Measurements from ENCODE around the gene CAMK1D. TPM values are rescaled to one million over a fixed set of nuclear protein-coding genes. Genes with fewer than 3 reads are reported as not detected.
"Not testable (repeated sequence)": the region's sequence is repeated elsewhere in the genome, so short reads cannot be mapped to it uniquely, and the experiment has no call there.

The CAMK1D gene
- total RNA-seq, 2 experiments from 2014 or later, result 11.9 to 15.4 TPM

- Mint-ChIP-seq H3K36me3 (no peaks in the 10 kb centered on the region), H3K4me3 (no peak overlapping the region), H3K4me1 (peaks cover 1% of the 10 kb centered on the region), H3K27me3 (peaks cover 16% of the 10 kb centered on the region), H3K27ac (no peak overlapping the region), H3K9me3 (no peaks in the 10 kb centered on the region)
- DNase-seq, result no peak
Observed at GRCh38 chr10:12844811-12845483, 495.6 kb downstream of the CAMK1D start.

- H3K4me3 Mint-ChIP-seq, result no peak overlapping the region
- no peaks in the 10 kb centered on the region for H3K36me3 Mint-ChIP-seq
- H3K4me1 Mint-ChIP-seq, result peaks cover 1% of the 10 kb centered on the region
- DNase-seq, result no peak
- H3K27me3 Mint-ChIP-seq, result peaks cover 16% of the 10 kb centered on the region
- no peak overlapping the region for H3K27ac Mint-ChIP-seq
- no peaks in the 10 kb centered on the region for H3K9me3 Mint-ChIP-seq
Observed at GRCh38 chr10:12846718-12847117, 497.4 kb downstream of the CAMK1D start.

GRCh38 chr10:12847361-12847975 lies 498.1 kb downstream of the CAMK1D start:
- DNase-seq, result peak; percentile 5

GRCh38 chr10:12848439-12849173 lies 499.3 kb downstream of the CAMK1D start:
- Mint-ChIP-seq H3K27ac (no peak overlapping the region), H3K36me3 (no peaks in the 10 kb centered on the region), H3K9me3 (no peaks in the 10 kb centered on the region), H3K27me3 (peaks cover 16% of the 10 kb centered on the region), H3K4me1 (peaks cover 1% of the 10 kb centered on the region), H3K4me3 (no peak overlapping the region)
- DNase-seq, result no peak

More at GRCh38 chr10:12847361-12847975, 498.1 kb downstream of the CAMK1D start:
- no peaks in the 10 kb centered on the region for H3K9me3 Mint-ChIP-seq
- no peaks in the 10 kb centered on the region for H3K36me3 Mint-ChIP-seq
- peaks cover 1% of the 10 kb centered on the region for H3K4me1 Mint-ChIP-seq
- peaks cover 16% of the 10 kb centered on the region for H3K27me3 Mint-ChIP-seq
- H3K27ac Mint-ChIP-seq, result no peak overlapping the region
- no peak overlapping the region for H3K4me3 Mint-ChIP-seq

GRCh38 chr10:12849319-12850181 lies 500.2 kb downstream of the CAMK1D start:
- no peak for DNase-seq
- Mint-ChIP-seq H3K9me3 (no peaks in the 10 kb centered on the region), H3K4me3 (no peak overlapping the region), H3K36me3 (no peaks in the 10 kb centered on the region), H3K4me1 (peaks cover 1% of the 10 kb centered on the region), H3K27ac (no peak overlapping the region), H3K27me3 (peaks cover 19% of the 10 kb centered on the region)

- peaks cover 1% of the 10 kb centered on the region for H3K4me1 Mint-ChIP-seq
- no peak overlapping the region for H3K27ac Mint-ChIP-seq
- no peak for DNase-seq
- peaks cover 3% of the 10 kb centered on the region for H3K9me3 Mint-ChIP-seq
- peaks cover 19% of the 10 kb centered on the region for H3K27me3 Mint-ChIP-seq
- no peaks in the 10 kb centered on the region for H3K36me3 Mint-ChIP-seq
- no peak overlapping the region for H3K4me3 Mint-ChIP-seq
Observed at GRCh38 chr10:12852687-12853086, 503.3 kb downstream of the CAMK1D start.

GRCh38 chr10:12854988-12855387 lies 505.6 kb downstream of the CAMK1D start:
- peaks cover 18% of the 10 kb centered on the region for H3K27me3 Mint-ChIP-seq
- no peak for DNase-seq
- H3K9me3 Mint-ChIP-seq, result peaks cover 4% of the 10 kb centered on the region
- H3K36me3 Mint-ChIP-seq, result no peaks in the 10 kb centered on the region
- no peaks in the 10 kb centered on the region for H3K4me1 Mint-ChIP-seq
- H3K27ac Mint-ChIP-seq, result no peak overlapping the region
- no peak overlapping the region for H3K4me3 Mint-ChIP-seq

GRCh38 chr10:12862459-12862858 lies 513.1 kb downstream of the CAMK1D start:
- no peaks in the 10 kb centered on the region for H3K4me1 Mint-ChIP-seq
- H3K4me3 Mint-ChIP-seq, result no peak overlapping the region
- peaks cover 4% of the 10 kb centered on the region for H3K9me3 Mint-ChIP-seq
- peaks cover 10% of the 10 kb centered on the region for H3K27me3 Mint-ChIP-seq
- no peak for DNase-seq
- no peaks in the 10 kb centered on the region for H3K36me3 Mint-ChIP-seq
- H3K27ac Mint-ChIP-seq, result no peak overlapping the region

GRCh38 chr10:12865515-12865914 lies 516.2 kb downstream of the CAMK1D start:
- H3K4me3 Mint-ChIP-seq, H3K9me3 Mint-ChIP-seq, DNase-seq, H3K27ac Mint-ChIP-seq, H3K4me1 Mint-ChIP-seq, H3K36me3 Mint-ChIP-seq, H3K27me3 Mint-ChIP-seq: not testable (repeated sequence)

GRCh38 chr10:12868229-12868628 lies 518.9 kb downstream of the CAMK1D start:
- Mint-ChIP-seq H3K27ac (no peak overlapping the region), H3K9me3 (no peaks in the 10 kb centered on the region), H3K27me3 (peaks cover 4% of the 10 kb centered on the region), H3K36me3 (no peaks in the 10 kb centered on the region), H3K4me1 (no peaks in the 10 kb centered on the region), H3K4me3 (no peak overlapping the region)
- no peak for DNase-seq

- no peaks in the 10 kb centered on the region for H3K4me1 Mint-ChIP-seq
- H3K36me3 Mint-ChIP-seq, result no peaks in the 10 kb centered on the region
- no peak overlapping the region for H3K4me3 Mint-ChIP-seq
- peaks cover 4% of the 10 kb centered on the region for H3K27me3 Mint-ChIP-seq
- no peaks in the 10 kb centered on the region for H3K9me3 Mint-ChIP-seq
- DNase-seq, result no peak
- H3K27ac Mint-ChIP-seq, result no peak overlapping the region
Observed at GRCh38 chr10:12869427-12869826, 520.1 kb downstream of the CAMK1D start.

GRCh38 chr10:12872577-12872976 lies 523.2 kb downstream of the CAMK1D start:
- H3K4me3 Mint-ChIP-seq, result no peak overlapping the region
- no peak for DNase-seq
- H3K27me3 Mint-ChIP-seq, result peaks cover 4% of the 10 kb centered on the region
- no peak overlapping the region for H3K27ac Mint-ChIP-seq
- no peaks in the 10 kb centered on the region for H3K9me3 Mint-ChIP-seq
- no peaks in the 10 kb centered on the region for H3K36me3 Mint-ChIP-seq
- H3K4me1 Mint-ChIP-seq, result no peaks in the 10 kb centered on the region

- Mint-ChIP-seq H3K4me1 (no peaks in the 10 kb centered on the region), H3K36me3 (no peaks in the 10 kb centered on the region), H3K27me3 (peaks cover 4% of the 10 kb centered on the region), H3K4me3 (no peak overlapping the region), H3K27ac (no peak overlapping the region), H3K9me3 (no peaks in the 10 kb centered on the region)
- no peak for DNase-seq
Observed at GRCh38 chr10:12873172-12873571, 523.8 kb downstream of the CAMK1D start.

GRCh38 chr10:12874501-12874900 lies 525.2 kb downstream of the CAMK1D start:
- H3K4me3 Mint-ChIP-seq, result no peak overlapping the region
- peaks cover 2% of the 10 kb centered on the region for H3K36me3 Mint-ChIP-seq
- peaks cover 8% of the 10 kb centered on the region for H3K27me3 Mint-ChIP-seq
- no peak for DNase-seq
- H3K9me3 Mint-ChIP-seq, result no peaks in the 10 kb centered on the region
- H3K27ac Mint-ChIP-seq, result no peak overlapping the region
- H3K4me1 Mint-ChIP-seq, result no peaks in the 10 kb centered on the region

GRCh38 chr10:12875100-12875499 lies 525.8 kb downstream of the CAMK1D start:
- peaks cover 2% of the 10 kb centered on the region for H3K36me3 Mint-ChIP-seq
- peaks cover 8% of the 10 kb centered on the region for H3K27me3 Mint-ChIP-seq
- no peaks in the 10 kb centered on the region for H3K4me1 Mint-ChIP-seq
- DNase-seq, result no peak
- no peak overlapping the region for H3K4me3 Mint-ChIP-seq
- no peak overlapping the region for H3K27ac Mint-ChIP-seq
- H3K9me3 Mint-ChIP-seq, result no peaks in the 10 kb centered on the region
